Neural cell (in vitro differentiated cells): ENCODE results near the gene SLC23A1. TPM values are rescaled to one million over a fixed set of nuclear protein-coding genes. Genes with fewer than 3 reads are reported as not detected.

Experiments used
- H2AFZ ChIP-seq: fragments of 200-600, 300-800 bp; sonication (generic), shearing (Covaris generic); 2 replicates; pipeline ENCODE4 v1.6.0; 2014; ENCODE audit warnings: low read depth, mild to moderate bottlenecking, antibody characterized with exemption, low read length, moderate library complexity
- H3F3A ChIP-seq: fragments of 200-600 bp; shearing (Covaris generic); 2 replicates; pipeline ENCODE4 v1.6.1; 2016; ENCODE audit warnings: mild to moderate bottlenecking, moderate library complexity, mixed read lengths, antibody characterized with exemption, low read length; ENCODE audit not compliant: insufficient read depth, poor library complexity, severe bottlenecking
- H3K27ac ChIP-seq: fragments of 200-600, 300-800 bp; sonication (generic), shearing (Covaris generic); 2 replicates; pipeline ENCODE4 v1.5.1; 2014; ENCODE audit warnings: mild to moderate bottlenecking, low read length, moderate library complexity
- H3K27me3 ChIP-seq: fragments of 300-800, 200-600 bp; sonication (generic), shearing (Covaris generic); 2 replicates; pipeline ENCODE4 v1.6.0; 2014; ENCODE audit warnings: mild to moderate bottlenecking, low read depth, low read length, moderate library complexity; ENCODE audit not compliant: insufficient read depth
- H3K36me3 ChIP-seq: fragments of 300-800, 200-600 bp; sonication (generic), shearing (Covaris generic); 2 replicates; pipeline ENCODE4 v1.5.1; 2014; ENCODE audit warnings: mild to moderate bottlenecking, antibody characterized with exemption, low read length, moderate library complexity; ENCODE audit not compliant: insufficient read depth
- H3K4me2 ChIP-seq: fragments of 300-800, 200-600 bp; sonication (generic), shearing (Covaris generic); 2 replicates; pipeline ENCODE4 v1.6.0; 2014; ENCODE audit warnings: mild to moderate bottlenecking, low read length
- H3K4me3 ChIP-seq: fragments of 300-800, 200-600 bp; sonication (generic), shearing (Covaris generic); 2 replicates; pipeline ENCODE4 v1.5.1; 2014; ENCODE audit warnings: mild to moderate bottlenecking, low read length, moderate library complexity
- H3K79me2 ChIP-seq: fragments of 200-600 bp; shearing (Covaris generic); replicated peaks from 2 replicates; pipeline ENCODE4 v1.6.0; 2014; ENCODE audit warnings: mild to moderate bottlenecking, low read length, moderate library complexity; ENCODE audit not compliant: insufficient read depth
- H3K9ac ChIP-seq: fragments of 300-800, 200-600 bp; sonication (generic), shearing (Covaris generic); 2 replicates; pipeline ENCODE4 v1.6.1; 2016; ENCODE audit warnings: mild to moderate bottlenecking, low read length, mixed read lengths
- H3K9me2 ChIP-seq: fragments of 200-600 bp; shearing (Covaris generic); 2 replicates; pipeline ENCODE4 v1.6.1; 2016; ENCODE audit warnings: mild to moderate bottlenecking, low read length, mixed read lengths; ENCODE audit not compliant: insufficient read depth
- H3K9me3 ChIP-seq: fragments of 200-600, 300-800 bp; sonication (generic), shearing (Covaris generic); 2 replicates; pipeline ENCODE4 v1.6.1; 2016; ENCODE audit warnings: mild to moderate bottlenecking, mixed run types, low read length, moderate library complexity, mixed read lengths
- H4K20me1 ChIP-seq: fragments of 200-600 bp; shearing (Covaris generic); 2 replicates; pipeline ENCODE4 v1.6.1; 2016; ENCODE audit warnings: mild to moderate bottlenecking, mixed run types; ENCODE audit not compliant: insufficient read depth
- EP300 ChIP-seq: fragments of 450-650 bp; conservative IDR thresholded peaks from 2 replicates; pipeline ENCODE4 v1.6.1; 2014; ENCODE audit warnings: antibody characterized with exemption, mild to moderate bottlenecking, moderate library complexity; ENCODE audit not compliant: poor library complexity, severe bottlenecking
- EZH2 ChIP-seq: fragments of 200-600, 300-800 bp; shearing (Covaris generic), sonication (generic); IDR thresholded peaks from 2 replicates; pipeline ENCODE4 v1.6.1; 2014; ENCODE audit warnings: antibody characterized with exemption, low read length, borderline replicate concordance, mild to moderate bottlenecking; ENCODE audit not compliant: insufficient read depth, poor library complexity, severe bottlenecking
- MXI1 ChIP-seq: fragments of 450-650 bp; conservative IDR thresholded peaks from 2 replicates; pipeline ENCODE4 v1.6.1; 2014; ENCODE audit warnings: antibody characterized with exemption, mild to moderate bottlenecking; ENCODE audit not compliant: poor library complexity, severe bottlenecking
- POLR2AphosphoS5 ChIP-seq: IDR thresholded peaks from 2 replicates; pipeline ENCODE4 v1.6.1; 2012
- RAD21 ChIP-seq: fragments of 450-650 bp; conservative IDR thresholded peaks from 2 replicates; pipeline ENCODE4 v1.6.1; 2014; ENCODE audit warnings: antibody characterized with exemption, mild to moderate bottlenecking, moderate library complexity
- REST ChIP-seq: IDR thresholded peaks from 2 replicates; pipeline ENCODE4 v1.6.1; 2012; ENCODE audit warnings: borderline replicate concordance
- SMC3 ChIP-seq: fragments of 450-650 bp; conservative IDR thresholded peaks from 2 replicates; pipeline ENCODE4 v1.6.1; 2014; ENCODE audit warnings: antibody characterized with exemption, mild to moderate bottlenecking, moderate library complexity; ENCODE audit not compliant: poor library complexity
- TAF1 ChIP-seq: IDR thresholded peaks from 2 replicates; pipeline ENCODE4 v1.6.1; 2012; ENCODE audit warnings: low read depth
- polyA plus RNA-seq: library from polyadenylated mRNA; depleted of rRNA; stranded (reverse); fragments of >200 nt; gene quantifications from 2 replicates; pipeline ENCODE4 v1.2.3, GENCODE V29; 2014
- TF ChIP-seq, protein P1 (sequence below): fragments of 450-650 bp; IDR thresholded peaks from 2 replicates; pipeline ENCODE4 v1.5.1; 2014; ENCODE audit warnings: antibody characterized with exemption, mild to moderate bottlenecking, moderate library complexity; ENCODE audit not compliant: poor library complexity, severe bottlenecking

SLC23A1 gene
- polyA plus RNA-seq, 1 donor from 2014 or later, result not detected

GRCh38 chr5:139378941-139379361, 4.1 kb downstream of the SLC23A1 start:
- TF ChIP-seq SMC3 (no peak), MXI1 (no peak), EZH2 (no peak), TAF1 (no peak)
- TF ChIP-seq, protein P1, sequence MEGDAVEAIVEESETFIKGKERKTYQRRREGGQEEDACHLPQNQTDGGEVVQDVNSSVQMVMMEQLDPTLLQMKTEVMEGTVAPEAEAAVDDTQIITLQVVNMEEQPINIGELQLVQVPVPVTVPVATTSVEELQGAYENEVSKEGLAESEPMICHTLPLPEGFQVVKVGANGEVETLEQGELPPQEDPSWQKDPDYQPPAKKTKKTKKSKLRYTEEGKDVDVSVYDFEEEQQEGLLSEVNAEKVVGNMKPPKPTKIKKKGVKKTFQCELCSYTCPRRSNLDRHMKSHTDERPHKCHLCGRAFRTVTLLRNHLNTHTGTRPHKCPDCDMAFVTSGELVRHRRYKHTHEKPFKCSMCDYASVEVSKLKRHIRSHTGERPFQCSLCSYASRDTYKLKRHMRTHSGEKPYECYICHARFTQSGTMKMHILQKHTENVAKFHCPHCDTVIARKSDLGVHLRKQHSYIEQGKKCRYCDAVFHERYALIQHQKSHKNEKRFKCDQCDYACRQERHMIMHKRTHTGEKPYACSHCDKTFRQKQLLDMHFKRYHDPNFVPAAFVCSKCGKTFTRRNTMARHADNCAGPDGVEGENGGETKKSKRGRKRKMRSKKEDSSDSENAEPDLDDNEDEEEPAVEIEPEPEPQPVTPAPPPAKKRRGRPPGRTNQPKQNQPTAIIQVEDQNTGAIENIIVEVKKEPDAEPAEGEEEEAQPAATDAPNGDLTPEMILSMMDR, result no peak
- Histone ChIP-seq H3K4me2 (no peak overlapping the region), H3K4me3 (no peak overlapping the region), H3K36me3 (no peaks in the 10 kb centered on the region), H2AFZ (no peak overlapping the region), H3K27me3 (no peaks in the 10 kb centered on the region), H3K27ac (no peak overlapping the region), H4K20me1 (no peaks in the 10 kb centered on the region), H3K9me3 (no peaks in the 10 kb centered on the region), H3K9me2 (no peaks in the 10 kb centered on the region), H3F3A (no peaks in the 10 kb centered on the region), H3K9ac (no peak overlapping the region), H3K79me2 (no peaks in the 10 kb centered on the region)

GRCh38 chr5:139378101-139378825, 4.8 kb downstream of the SLC23A1 start:
- Histone ChIP-seq H3K27me3 (no peaks in the 10 kb centered on the region), H2AFZ (no peak overlapping the region), H3K4me2 (no peak overlapping the region), H3K9ac (no peak overlapping the region), H3K9me3 (no peaks in the 10 kb centered on the region), H3K4me3 (no peak overlapping the region), H3F3A (no peaks in the 10 kb centered on the region), H3K36me3 (no peaks in the 10 kb centered on the region), H3K9me2 (no peaks in the 10 kb centered on the region), H3K79me2 (no peaks in the 10 kb centered on the region), H4K20me1 (no peaks in the 10 kb centered on the region), H3K27ac (no peak overlapping the region)
- TF ChIP-seq TAF1 (no peak), EZH2 (no peak), REST (no peak), RAD21 (no peak), SMC3 (no peak), MXI1 (no peak), EP300 (no peak), POLR2AphosphoS5 (no peak)
- TF ChIP-seq, protein P1, result no peak
